ENCODE results near the gene SAP30.

DNA sequence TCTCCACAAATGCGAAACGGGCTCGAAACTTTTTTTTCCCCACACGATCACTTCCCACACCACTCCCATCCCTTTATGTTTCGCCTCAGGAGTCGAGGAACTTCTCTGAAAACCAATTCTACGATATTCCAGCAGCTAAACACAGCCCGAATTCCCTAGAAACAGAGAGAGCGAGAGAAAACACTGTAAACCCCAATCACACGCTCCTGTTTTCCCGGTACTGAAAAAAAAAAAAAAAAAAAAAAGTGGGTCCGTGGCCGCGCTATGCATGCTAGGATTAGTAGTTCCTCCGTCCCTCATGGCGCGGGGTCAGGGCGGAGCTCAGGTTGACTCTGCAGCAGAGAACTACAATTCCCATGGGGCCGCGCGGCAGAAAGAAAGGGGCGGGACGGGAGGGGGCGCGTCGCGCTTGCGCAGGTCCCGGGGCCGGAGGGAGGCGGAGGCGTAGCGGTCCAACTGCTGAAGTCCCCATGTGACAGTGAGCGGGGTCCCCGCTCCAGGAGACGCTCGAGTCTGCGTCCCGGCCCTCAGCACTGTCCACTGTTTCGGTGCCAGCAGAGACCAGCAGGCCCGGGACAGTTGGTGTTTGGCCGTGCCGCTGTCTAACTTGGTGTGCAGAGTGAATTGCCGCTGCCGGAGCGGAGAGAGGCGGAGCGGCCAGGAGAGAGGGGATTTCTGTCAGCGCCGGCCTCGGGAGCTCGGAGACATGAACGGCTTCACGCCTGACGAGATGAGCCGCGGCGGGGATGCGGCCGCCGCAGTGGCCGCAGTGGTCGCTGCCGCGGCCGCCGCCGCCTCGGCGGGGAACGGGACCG lies at the start of gene SAP30:
- TF ChIP-seq, protein P1, sequence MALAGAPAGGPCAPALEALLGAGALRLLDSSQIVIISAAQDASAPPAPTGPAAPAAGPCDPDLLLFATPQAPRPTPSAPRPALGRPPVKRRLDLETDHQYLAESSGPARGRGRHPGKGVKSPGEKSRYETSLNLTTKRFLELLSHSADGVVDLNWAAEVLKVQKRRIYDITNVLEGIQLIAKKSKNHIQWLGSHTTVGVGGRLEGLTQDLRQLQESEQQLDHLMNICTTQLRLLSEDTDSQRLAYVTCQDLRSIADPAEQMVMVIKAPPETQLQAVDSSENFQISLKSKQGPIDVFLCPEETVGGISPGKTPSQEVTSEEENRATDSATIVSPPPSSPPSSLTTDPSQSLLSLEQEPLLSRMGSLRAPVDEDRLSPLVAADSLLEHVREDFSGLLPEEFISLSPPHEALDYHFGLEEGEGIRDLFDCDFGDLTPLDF (CRISPR knock-in tag; IDR thresholded peaks at IDR 0.05) = no peak
- TF ChIP-seq, protein P2, sequence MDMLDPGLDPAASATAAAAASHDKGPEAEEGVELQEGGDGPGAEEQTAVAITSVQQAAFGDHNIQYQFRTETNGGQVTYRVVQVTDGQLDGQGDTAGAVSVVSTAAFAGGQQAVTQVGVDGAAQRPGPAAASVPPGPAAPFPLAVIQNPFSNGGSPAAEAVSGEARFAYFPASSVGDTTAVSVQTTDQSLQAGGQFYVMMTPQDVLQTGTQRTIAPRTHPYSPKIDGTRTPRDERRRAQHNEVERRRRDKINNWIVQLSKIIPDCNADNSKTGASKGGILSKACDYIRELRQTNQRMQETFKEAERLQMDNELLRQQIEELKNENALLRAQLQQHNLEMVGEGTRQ (CRISPR knock-in tag; IDR thresholded peaks at IDR 0.05) = peak; percentile 84
- TF ChIP-seq, protein P3, sequence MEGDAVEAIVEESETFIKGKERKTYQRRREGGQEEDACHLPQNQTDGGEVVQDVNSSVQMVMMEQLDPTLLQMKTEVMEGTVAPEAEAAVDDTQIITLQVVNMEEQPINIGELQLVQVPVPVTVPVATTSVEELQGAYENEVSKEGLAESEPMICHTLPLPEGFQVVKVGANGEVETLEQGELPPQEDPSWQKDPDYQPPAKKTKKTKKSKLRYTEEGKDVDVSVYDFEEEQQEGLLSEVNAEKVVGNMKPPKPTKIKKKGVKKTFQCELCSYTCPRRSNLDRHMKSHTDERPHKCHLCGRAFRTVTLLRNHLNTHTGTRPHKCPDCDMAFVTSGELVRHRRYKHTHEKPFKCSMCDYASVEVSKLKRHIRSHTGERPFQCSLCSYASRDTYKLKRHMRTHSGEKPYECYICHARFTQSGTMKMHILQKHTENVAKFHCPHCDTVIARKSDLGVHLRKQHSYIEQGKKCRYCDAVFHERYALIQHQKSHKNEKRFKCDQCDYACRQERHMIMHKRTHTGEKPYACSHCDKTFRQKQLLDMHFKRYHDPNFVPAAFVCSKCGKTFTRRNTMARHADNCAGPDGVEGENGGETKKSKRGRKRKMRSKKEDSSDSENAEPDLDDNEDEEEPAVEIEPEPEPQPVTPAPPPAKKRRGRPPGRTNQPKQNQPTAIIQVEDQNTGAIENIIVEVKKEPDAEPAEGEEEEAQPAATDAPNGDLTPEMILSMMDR (IDR thresholded peaks at IDR 0.05) = no peak
- TF ChIP-seq JUN (CRISPR knock-in tag; IDR thresholded peaks at IDR 0.05) = no peak
